Ovary (tissue), 9 donors: ENCODE results near the gene RAPGEF2. TPM values are rescaled to one million over a fixed set of nuclear protein-coding genes. Genes with fewer than 3 reads are reported as not detected.
"Not testable (repeated sequence)": the region's sequence is repeated elsewhere in the genome, so short reads cannot be mapped to it uniquely, and the experiment has no call there.

ENCODE experiments used
- DNase-seq, 5 donors: peaks; one replicate each; pipeline ENCODE4 v3.0.0-alpha.2; 2019 to 2020
- H3K27ac ChIP-seq, 2 donors: fragments of 200-600 bp; one replicate each; pipeline versions ENCODE4 v1.5.1 to v1.8.0; 2019 to 2022
- H3K27me3 ChIP-seq: fragments of 200-600 bp; one replicate; pipeline ENCODE4 v1.8.0; 2022
- H3K36me3 ChIP-seq: fragments of 200-600 bp; sonication (generic); one replicate; pipeline ENCODE4 v1.5.1; 2019
- H3K4me1 ChIP-seq: one replicate; pipeline ENCODE4 v1.8.1; 2013; ENCODE audit warnings: mild to moderate bottlenecking, moderate library complexity; ENCODE audit not compliant: insufficient read depth
- H3K4me3 ChIP-seq: fragments of 200-600 bp; sonication (generic); one replicate; pipeline ENCODE4 v1.5.1; 2017
- H3K9me3 ChIP-seq, 2 donors: fragments of 200-600 bp in 1 of 2; sonication (generic) in 1 of 2; one replicate each; pipeline versions ENCODE4 v1.5.1 to v1.8.1; 2013 to 2019; ENCODE audit warnings: mild to moderate bottlenecking in 1 of 2, moderate library complexity in 1 of 2
- CTCF ChIP-seq, 3 donors: fragments of 450-650 bp in 2 of 3; fragments of 200-600 bp in 1 of 3; IDR thresholded peaks; one replicate each; pipeline versions ENCODE4 v1.5.1 to v1.8.0; 2016 to 2022; ENCODE audit warnings: antibody characterized with exemption in 3 of 3, mild to moderate bottlenecking in 1 of 3
- EP300 ChIP-seq: sonication (generic); formaldehyde crosslinking; IDR thresholded peaks from one replicate; pipeline ENCODE4 v1.6.1; 2017; ENCODE audit warnings: antibody characterized with exemption
- POLR2A ChIP-seq: fragments of 450-650 bp; IDR thresholded peaks from one replicate; pipeline ENCODE4 v1.6.1; 2017; ENCODE audit warnings: antibody characterized with exemption, mild to moderate bottlenecking, moderate library complexity
- WGBS, 3 donors: extraction: QIAGEN DNeasy Blood & Tissue Kit in 1 of 3; methylation state at CpG; one replicate each; pipeline versions ENCODE4 v1.1.5 to v1.1.7; 2013 to 2017; 5-methylcytosine and 5-hydroxymethylcytosine counted together
- intact Hi-C, 4 donors: fragments of 100-400 bp; cut with DNase I; formaldehyde crosslinking; loops; one replicate each; pipeline versions ENCODE4 v1.11.0 to v1.15.1; 2022 to 2023
- polyA plus RNA-seq, 2 donors: library from polyadenylated mRNA; stranded (reverse); fragments of 200-250 nt in 1 of 2; fragments of 350-450 nt in 1 of 2; fragmentation: Illumina TruSeq in 1 of 2; extraction: RNeasy Lipid Tissue Mini Kit (QIAGEN cat#74804) in 1 of 2; gene quantifications; one replicate each; pipeline ENCODE4 v1.2.3, GENCODE V29; 2013 to 2014
- total RNA-seq, 7 donors: library from RNA; depleted of rRNA in 2 of 7; stranded (reverse); fragments of >200 nt in 2 of 7; fragmentation: NEBNext Ultra II Directional in 3 of 7; extraction: Animal tissue kit (Norgen Biotek cat#: 25700) in 3 of 7; gene quantifications; one replicate each; pipeline versions ENCODE4 v1.1.0 to v1.2.4, GENCODE V29; 2016 to 2023
- donor health status: DM: no; HTN: no; CAD: no; lungs with moderate emphysema.
- donor health status: DM: no; HTN: no; CAD: no.
- donor health status: Bipolar disorder and iron deficiency.
- donor health status: DM: yes; HTN: yes; CAD: no.
- donor health status: DM: no; HTN: no; CAD: no.
- donor health status: DM: yes; HTN: yes; CAD: no.

RAPGEF2 gene
- total and polyA plus RNA-seq, 9 donors: 11.5 to 46.5 (median 25.4) TPM

- Histone ChIP-seq H3K27me3 (no peaks in the 10 kb centered on the region), H3K4me1 (no peaks in the 10 kb centered on the region), H3K27ac (no peak overlapping the region), H3K4me3 (no peak overlapping the region), H3K36me3 (no peaks in the 10 kb centered on the region), H3K9me3 (no peaks in the 10 kb centered on the region)
- 95 to 97% (median 95%) methylated on average over 16 to 28 of the region's 28 CpGs for WGBS, 3 donors
- intact Hi-C loops: no loop called here
- DNase-seq: no peak
- no peak for TF ChIP-seq EP300
- TF ChIP-seq CTCF (IDR thresholded peaks at IDR 0.05): no peak
- TF ChIP-seq POLR2A: no peak
Observed at GRCh38 chr4:159378056-159378616, 275.3 kb downstream of the RAPGEF2 start.

- H3K4me1 ChIP-seq, H3K36me3 ChIP-seq, DNase-seq, H3K9me3 ChIP-seq, H3K27me3 ChIP-seq, intact Hi-C loops, H3K4me3 ChIP-seq, H3K27ac ChIP-seq: not testable (repeated sequence)
- 89 to 95% (median 93%) methylated on average over 10 of the region's 10 CpGs for WGBS, 3 donors
Observed at GRCh38 chr4:159379064-159379463, 276.2 kb downstream of the RAPGEF2 start.

GRCh38 chr4:159379836-159380235 lies 277.0 kb downstream of the RAPGEF2 start:
- Histone ChIP-seq H3K27ac (no peak overlapping the region), H3K9me3 (no peaks in the 10 kb centered on the region), H3K36me3 (no peaks in the 10 kb centered on the region), H3K4me1 (no peaks in the 10 kb centered on the region), H3K27me3 (no peaks in the 10 kb centered on the region), H3K4me3 (no peak overlapping the region)
- no peak for DNase-seq
- intact Hi-C loops: no loop called here
- TF ChIP-seq EP300 (no peak), POLR2A (no peak), CTCF (IDR thresholded peaks at IDR 0.05) (no peak)
- WGBS, 3 donors: 87 to 92% (median 90%) methylated on average over 2 of the region's 2 CpGs

- intact Hi-C loops: no loop called here
- TF ChIP-seq EP300 (no peak), POLR2A (no peak), CTCF (IDR thresholded peaks at IDR 0.05) (no peak)
- Histone ChIP-seq H3K9me3 (no peaks in the 10 kb centered on the region), H3K27ac (no peak overlapping the region), H3K36me3 (no peaks in the 10 kb centered on the region), H3K4me3 (no peak overlapping the region), H3K4me1 (no peaks in the 10 kb centered on the region), H3K27me3 (no peaks in the 10 kb centered on the region)
- no peak for DNase-seq
- WGBS, 3 donors: 71 to 85% (median 78%) methylated on average over 8 of the region's 8 CpGs
Observed at GRCh38 chr4:159382856-159383561, 280.1 kb downstream of the RAPGEF2 start.

- WGBS, 3 donors: 48 to 61% (median 54%) methylated on average over 3 of the region's 3 CpGs
- Histone ChIP-seq H3K36me3 (no peaks in the 10 kb centered on the region), H3K4me3 (no peak overlapping the region), H3K9me3 (no peaks in the 10 kb centered on the region), H3K27ac (no peak overlapping the region), H3K27me3 (no peaks in the 10 kb centered on the region), H3K4me1 (no peaks in the 10 kb centered on the region)
- intact Hi-C loops: no loop called here
- no peak for DNase-seq
- no peak for TF ChIP-seq POLR2A
- no peak for TF ChIP-seq CTCF (IDR thresholded peaks at IDR 0.05)
- no peak for TF ChIP-seq EP300
Observed at GRCh38 chr4:159383562-159383931, 280.7 kb downstream of the RAPGEF2 start.
